ENCODE measurements around the gene TTC39C.
A peak's percentile ranks its signal among the peaks of the same experiment; 100 is the strongest.

TTC39C gene

GRCh38 chr18:24114924-24115549, 100.5 kb downstream of the TTC39C start:
- DNase-seq (ENCODE audit: low spot score) = no peak
- no peak overlapping the region for H3K27ac ChIP-seq
- no peak overlapping the region for H3K4me3 ChIP-seq

GRCh38 chr18:24115628-24116027, 101.1 kb downstream of the TTC39C start:
- Histone ChIP-seq H3K4me3 (no peak overlapping the region), H3K27ac (no peak overlapping the region)
- no peak for TF ChIP-seq CTCF (IDR thresholded peaks at IDR 0.05)
- no peak for DNase-seq (ENCODE audit: low spot score)

More at GRCh38 chr18:24114924-24115549, 100.5 kb downstream of the TTC39C start:
- TF ChIP-seq CTCF (IDR thresholded peaks at IDR 0.05) = no peak

GRCh38 chr18:24118750-24119577, 104.4 kb downstream of the TTC39C start:
- no peak overlapping the region for H3K4me3 ChIP-seq
- H3K27ac ChIP-seq = no peak overlapping the region
- TF ChIP-seq CTCF (IDR thresholded peaks at IDR 0.05) = peak; percentile 63
- no peak for DNase-seq (ENCODE audit: low spot score)

GRCh38 chr18:24120676-24121075, 106.1 kb downstream of the TTC39C start:
- DNase-seq (ENCODE audit: low spot score) = no peak
- no peak for TF ChIP-seq CTCF (IDR thresholded peaks at IDR 0.05)
- Histone ChIP-seq H3K4me3 (no peak overlapping the region), H3K27ac (no peak overlapping the region)

- DNase-seq (ENCODE audit: low spot score) = no peak
- Histone ChIP-seq H3K27ac (no peak overlapping the region), H3K4me3 (no peak overlapping the region)
- TF ChIP-seq CTCF (IDR thresholded peaks at IDR 0.05) = no peak
Measured at GRCh38 chr18:24121625-24122024, 107.1 kb downstream of the TTC39C start.

- Histone ChIP-seq H3K27ac (no peak overlapping the region), H3K4me3 (no peak overlapping the region)
- DNase-seq (ENCODE audit: low spot score) = no peak
- no peak for TF ChIP-seq CTCF (IDR thresholded peaks at IDR 0.05)
Measured at GRCh38 chr18:24126155-24126961, 111.8 kb downstream of the TTC39C start.
